Central memory CD4-positive, alpha-beta T cell (primary cell): ENCODE data around the gene RAMP3.
"Not testable (repeated sequence)": the region's sequence is repeated elsewhere in the genome, so short reads cannot be mapped to it uniquely, and the experiment has no call there.

ENCODE experiments used
- DNase-seq: peaks from one replicate; pipeline ENCODE4 v3.0.0; 2022

Gene RAMP3

GRCh38 chr7:45196374-45196773 is 38.8 kb downstream of the RAMP3 start:
- DNase-seq: no peak

DNA sequence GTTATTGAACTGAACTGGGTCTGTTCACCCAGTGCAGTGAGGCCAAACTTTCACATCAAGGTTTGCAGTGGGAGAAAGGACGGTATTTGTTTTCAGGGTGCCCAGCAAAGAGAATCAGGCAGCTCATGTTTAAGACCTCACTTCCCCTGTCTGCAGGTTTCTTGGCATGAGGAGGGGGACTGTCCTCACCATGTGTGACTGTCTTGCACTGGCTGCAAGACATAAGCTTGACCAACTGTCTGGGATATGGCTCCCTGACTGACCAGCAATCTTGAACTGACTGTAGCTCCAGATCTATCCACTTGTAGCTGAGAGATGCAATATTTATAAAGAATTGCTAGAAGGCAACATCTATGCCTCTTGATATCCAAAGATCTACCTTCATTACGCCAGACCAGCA is 39.9 kb downstream of the RAMP3 start:
- no peak for DNase-seq

DNA sequence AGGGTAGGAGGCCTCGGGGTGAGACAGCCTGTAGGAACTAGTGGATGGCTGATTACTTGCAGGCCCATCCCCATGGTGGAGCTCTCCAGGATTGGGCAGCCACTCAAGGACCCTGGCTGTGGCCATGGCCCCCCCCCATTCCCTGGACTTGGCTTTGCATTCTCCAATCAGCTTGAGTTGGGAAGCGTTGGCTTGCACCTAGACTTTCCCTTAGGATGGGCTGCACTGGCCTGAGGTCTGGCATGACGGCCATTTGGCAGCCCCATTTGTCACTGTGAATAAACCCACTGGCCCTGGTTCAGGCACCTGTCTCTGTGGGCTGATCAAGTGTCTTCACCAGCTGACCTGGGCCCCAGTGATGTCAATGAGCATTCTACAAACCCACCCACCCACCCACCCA is 41.4 kb downstream of the RAMP3 start:
- DNase-seq: no peak

GRCh38 chr7:45199506-45199905 is 41.9 kb downstream of the RAMP3 start:
- DNase-seq: no peak

- no peak for DNase-seq
These were observed 45.0 kb downstream of the RAMP3 start for GRCh38 chr7:45202625-45203024.

GRCh38 chr7:45203036-45203435 is 45.4 kb downstream of the RAMP3 start:
- no peak for DNase-seq

DNA sequence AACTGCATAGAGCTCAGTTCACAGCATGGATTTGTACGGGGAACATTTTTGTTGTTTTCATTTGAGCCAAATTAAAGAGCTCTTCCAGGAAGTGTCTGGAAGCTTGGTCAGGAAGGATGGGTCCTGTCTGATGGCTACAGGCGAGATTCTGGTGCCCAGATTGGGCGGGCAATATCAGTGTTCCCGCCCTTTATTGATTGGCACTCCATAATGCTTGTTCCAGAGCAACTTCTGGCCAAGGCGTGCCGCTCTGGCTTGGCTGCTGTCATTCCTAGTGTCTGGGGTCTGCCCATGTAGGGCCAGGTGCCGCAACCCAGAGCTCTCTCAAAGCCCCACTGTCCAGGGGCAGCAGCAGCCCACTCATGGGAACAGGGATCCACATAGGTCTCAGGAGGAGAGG is 45.9 kb downstream of the RAMP3 start:
- no peak for DNase-seq

DNA sequence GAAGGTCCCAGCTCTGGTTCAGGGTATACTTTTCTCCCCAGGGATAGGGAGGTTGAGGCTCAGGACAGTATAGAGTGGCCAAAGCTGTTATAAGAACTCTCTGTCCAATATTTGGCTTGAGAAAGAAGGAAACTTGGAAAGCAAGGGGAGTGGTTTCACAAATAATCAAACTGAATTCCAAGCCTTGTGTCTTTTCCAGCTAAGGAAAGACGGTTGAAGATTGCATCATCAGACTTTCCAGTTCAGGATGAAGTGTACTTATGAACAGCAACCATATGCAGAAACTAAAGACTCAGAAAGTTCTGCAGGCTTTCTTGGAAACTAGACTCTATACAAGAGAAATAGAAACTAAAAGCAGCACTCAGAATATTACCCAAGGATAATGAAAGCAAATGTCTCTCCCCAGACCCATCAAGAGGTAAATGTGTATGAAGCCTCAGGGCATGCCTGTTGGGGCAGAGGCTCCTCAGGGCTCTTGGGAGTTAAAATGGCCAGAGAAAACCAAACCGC is 46.4 kb downstream of the RAMP3 start:
- DNase-seq: no peak

- DNase-seq: not testable (repeated sequence)
These were observed 48.7 kb downstream of the RAMP3 start for GRCh38 chr7:45206266-45206665.

- not testable (repeated sequence) for DNase-seq
These were observed 52.3 kb downstream of the RAMP3 start for GRCh38 chr7:45209909-45210308.

GRCh38 chr7:45211066-45211465 is 53.5 kb downstream of the RAMP3 start:
- DNase-seq: no peak

DNA sequence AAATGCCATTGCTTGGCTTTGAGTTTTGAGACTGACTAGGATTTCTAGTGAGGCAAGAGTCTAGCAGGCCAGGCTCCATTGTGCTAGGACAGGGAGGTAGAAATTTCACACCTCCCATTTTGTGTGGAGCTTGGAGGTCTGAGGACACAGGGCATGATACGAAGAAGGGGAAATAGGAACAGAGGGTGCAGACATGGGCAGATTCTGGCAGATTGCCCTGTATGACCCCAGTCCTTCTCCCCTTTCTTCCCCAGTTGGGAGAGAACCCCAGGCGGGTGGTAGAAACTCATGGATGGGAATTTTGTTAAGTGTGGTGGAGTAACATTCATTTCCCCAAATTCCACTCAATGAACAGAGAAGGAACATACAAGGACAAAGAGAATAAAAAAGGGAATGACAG is 54.4 kb downstream of the RAMP3 start:
- no peak for DNase-seq

DNA sequence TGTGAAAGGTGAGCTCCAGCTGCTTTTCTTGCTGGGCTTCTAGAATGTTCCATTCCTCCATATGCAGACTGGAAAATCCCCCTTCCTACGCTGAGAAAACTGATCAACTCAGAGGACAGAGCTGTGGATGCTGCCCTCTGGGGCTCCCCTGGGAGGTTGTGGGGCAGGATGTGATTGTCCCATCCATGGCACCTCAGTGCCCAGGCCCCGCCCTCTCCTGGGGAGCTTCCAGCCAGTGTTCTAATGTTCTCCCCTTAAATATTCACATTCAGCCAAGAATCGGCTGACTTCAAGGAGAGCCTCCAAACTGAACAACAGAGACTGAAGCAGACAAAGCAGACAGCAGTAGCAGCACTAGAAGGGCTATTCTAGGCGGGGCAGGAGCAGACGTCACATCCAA is 55.0 kb downstream of the RAMP3 start:
- no peak for DNase-seq

DNA sequence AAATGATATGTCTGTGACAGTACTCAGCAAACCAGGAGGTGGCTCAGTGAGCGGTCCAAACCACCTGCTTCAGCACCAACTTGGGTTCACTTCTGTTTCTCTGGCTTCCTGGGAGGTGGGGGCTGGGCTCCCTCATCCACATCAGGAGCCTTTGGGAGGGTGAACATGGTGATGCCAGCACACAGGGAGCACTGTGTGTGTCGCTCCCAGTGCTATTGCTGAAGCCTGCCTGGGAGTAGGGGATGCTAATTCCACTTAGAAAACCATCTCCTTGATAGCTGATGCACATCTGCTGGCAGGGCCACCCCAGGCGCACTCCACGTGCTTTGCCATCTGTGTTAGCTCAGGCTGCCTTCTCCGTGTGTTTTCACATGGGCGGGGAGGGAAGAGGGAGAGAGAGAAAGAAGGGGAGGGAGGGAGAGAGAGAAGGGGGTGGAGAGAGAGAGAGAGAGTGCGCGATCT is 58.0 kb downstream of the RAMP3 start:
- no peak for DNase-seq

- no peak for DNase-seq
These were observed 58.6 kb downstream of the RAMP3 start for GRCh38 chr7:45216181-45216580.

DNA sequence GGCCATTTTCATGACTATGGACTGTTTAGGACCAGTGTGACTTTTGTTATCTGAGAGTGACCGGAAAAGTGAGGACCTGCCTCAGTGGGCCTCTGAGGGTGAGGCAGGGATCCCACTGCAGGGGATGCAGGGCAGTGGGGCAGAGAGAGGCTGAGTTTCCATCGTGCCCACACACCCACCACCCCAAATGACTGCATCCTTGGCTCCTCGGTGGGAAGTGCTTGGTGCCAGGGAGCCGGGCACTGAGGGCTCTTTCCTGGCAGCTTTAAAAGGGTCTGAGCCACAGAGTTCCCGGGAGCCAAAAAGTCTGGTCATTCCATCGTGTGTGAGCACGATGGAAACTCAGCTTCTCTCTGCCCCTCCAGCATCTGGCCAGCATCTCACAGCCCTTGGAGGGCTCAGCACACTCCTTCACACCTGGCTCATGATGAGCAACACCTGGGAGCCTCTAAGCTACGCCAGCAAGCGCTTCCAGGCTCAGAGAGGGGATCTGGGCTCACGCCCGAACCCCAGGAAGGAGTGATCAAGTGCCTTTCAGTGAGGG is 59.1 kb downstream of the RAMP3 start:
- DNase-seq: no peak

GRCh38 chr7:45217358-45217757 is 59.8 kb downstream of the RAMP3 start:
- DNase-seq: no peak

DNA sequence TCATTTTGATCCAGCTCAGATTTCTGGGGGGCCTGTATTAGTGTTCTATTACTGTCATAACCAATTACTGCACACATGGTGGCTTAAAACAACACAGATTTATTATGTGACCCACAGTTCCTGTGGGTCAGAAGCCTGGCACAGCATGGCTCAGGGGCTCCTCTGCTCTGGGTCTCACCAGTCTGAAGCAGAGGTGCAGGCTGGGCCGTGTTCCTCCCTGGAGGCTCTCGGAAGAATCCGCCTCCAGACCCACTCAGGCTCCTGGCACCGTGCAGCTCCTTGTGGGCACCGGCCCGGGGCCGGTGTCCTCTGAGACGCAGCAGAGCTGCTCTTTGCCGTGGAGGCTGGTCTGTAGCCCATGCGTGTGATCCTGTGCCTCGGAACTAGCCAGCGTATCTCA is 61.5 kb downstream of the RAMP3 start:
- no peak for DNase-seq

- no peak for DNase-seq
These were observed 62.3 kb downstream of the RAMP3 start for GRCh38 chr7:45219801-45220435.

- DNase-seq: no peak
These were observed 63.4 kb downstream of the RAMP3 start for GRCh38 chr7:45220846-45221618.

DNA sequence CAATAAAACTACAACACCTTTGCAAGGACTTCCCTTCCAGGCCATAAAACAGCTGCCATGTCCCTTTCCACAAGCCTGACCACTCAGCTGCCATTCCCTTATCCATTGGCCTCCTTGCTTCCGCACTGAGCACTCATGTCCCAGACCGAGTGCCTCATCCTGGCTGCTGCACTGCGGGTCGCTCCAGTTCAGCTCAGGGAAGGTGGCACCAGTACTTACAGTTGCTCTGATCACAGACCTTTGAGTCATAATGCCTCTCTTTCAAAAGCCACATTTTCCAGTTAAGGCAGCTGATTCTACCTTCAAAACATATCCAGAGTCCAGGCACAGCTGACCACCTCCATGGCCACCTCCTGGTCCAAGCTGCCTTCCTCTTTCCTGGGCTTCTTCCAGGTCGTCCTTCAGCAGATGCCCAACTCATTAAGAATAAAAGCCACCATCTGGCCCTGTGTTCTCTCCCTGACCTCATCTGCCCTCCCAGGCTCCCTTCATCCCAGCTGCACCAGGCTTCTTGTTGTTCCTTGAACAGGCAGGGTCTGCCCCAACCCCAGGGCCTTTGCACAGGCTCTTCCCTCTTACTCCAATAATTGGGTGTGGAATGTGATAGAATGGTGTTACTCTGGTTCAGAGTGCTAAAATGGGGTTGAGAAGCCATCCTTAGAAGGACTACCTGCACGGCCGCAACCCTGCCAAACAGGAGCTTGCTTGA is 64.5 kb downstream of the RAMP3 start:
- no peak for DNase-seq

DNA sequence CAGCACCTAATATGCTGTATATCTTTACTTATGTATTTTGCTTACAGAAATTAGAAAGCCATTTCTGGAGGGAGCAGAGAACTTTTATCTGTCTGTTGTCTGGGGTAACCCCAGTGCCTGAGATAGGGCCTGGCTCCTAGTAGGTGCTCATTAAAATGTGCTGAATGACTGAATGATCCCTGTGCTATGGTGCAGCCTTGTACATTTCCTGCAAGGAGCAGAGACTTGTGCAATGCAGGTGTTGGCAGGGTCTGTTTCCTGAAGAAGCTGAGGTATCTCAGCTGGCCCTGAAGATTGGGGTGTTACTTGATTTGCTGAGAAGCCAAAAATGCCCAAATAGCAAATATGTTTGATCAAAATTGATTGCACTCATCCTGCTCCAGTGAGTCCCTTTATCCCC is 65.5 kb downstream of the RAMP3 start:
- DNase-seq: no peak
